GM12801 (cell line): ENCODE results near the gene REV3L.

Source experiments
- TF ChIP-seq, protein P1 (sequence below): IDR thresholded peaks from one replicate; pipeline ENCODE4 v1.5.1; 2011; ENCODE audit warnings: control low read depth; ENCODE audit not compliant: insufficient read length; ENCODE audit errors: extremely low read depth

Gene REV3L

DNA sequence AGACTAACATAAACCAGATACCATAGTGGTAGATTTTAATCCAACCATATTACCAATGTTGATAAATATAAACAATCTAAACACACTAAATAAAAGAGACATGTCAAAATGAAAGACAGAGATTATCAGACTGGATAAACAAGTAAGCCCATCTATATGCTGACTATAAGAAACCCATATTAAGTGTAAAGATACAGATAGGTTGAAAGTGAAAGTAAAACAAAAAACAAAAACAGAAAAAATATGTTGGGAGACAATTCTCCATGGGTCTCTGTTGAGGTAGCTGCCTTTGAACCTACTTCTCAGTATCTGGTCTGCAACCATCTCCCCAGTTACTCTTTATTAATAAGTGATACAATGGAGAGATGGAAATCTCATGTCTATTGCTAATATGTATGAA lies 21.2 kb downstream of the REV3L start:
- TF ChIP-seq, protein P1, sequence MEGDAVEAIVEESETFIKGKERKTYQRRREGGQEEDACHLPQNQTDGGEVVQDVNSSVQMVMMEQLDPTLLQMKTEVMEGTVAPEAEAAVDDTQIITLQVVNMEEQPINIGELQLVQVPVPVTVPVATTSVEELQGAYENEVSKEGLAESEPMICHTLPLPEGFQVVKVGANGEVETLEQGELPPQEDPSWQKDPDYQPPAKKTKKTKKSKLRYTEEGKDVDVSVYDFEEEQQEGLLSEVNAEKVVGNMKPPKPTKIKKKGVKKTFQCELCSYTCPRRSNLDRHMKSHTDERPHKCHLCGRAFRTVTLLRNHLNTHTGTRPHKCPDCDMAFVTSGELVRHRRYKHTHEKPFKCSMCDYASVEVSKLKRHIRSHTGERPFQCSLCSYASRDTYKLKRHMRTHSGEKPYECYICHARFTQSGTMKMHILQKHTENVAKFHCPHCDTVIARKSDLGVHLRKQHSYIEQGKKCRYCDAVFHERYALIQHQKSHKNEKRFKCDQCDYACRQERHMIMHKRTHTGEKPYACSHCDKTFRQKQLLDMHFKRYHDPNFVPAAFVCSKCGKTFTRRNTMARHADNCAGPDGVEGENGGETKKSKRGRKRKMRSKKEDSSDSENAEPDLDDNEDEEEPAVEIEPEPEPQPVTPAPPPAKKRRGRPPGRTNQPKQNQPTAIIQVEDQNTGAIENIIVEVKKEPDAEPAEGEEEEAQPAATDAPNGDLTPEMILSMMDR: no peak

DNA sequence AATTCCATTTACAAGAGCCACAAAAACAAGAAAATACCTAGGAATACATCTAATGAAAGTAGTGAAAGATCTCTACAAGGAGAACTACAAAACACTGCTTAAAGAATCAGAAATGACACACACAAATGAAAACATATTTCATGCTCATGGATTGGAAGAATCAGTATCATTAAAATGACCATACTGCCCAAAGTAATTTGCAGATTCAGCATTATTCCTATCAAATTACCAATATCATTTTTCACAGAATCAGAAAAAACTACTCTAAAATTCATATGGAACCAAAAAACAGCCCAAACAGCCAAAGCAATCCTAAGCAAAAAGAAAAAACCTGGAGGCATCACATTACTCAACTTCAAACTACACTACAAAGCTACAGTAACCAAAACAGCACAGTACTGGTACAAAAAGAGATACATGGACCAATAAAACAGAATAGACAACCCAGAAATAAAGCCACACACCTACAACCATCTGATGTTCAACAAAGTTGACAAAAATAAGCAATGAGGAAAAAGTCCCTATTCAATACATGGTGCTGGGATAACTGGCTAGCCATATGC lies 24.3 kb downstream of the REV3L start:
- TF ChIP-seq, protein P1: no peak

DNA sequence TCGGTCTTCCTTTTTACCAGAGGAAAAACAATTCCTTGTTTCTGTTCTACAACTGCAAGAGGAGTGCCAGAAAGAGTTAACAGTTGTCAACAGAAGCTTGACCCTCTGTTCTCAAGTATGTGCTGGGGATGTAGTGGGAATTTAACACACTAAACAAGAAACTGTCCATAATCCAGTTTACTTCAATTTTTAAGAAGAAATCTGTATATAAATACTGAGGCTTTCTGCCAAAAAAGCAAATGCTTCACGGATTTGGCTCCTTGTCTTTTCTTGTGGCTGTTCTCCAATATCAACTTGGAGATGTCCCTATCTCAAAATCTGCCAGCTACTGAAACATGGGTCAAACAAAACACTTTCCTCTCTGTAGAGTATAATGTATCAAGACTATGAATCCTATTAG lies 26.8 kb downstream of the REV3L start:
- TF ChIP-seq, protein P1: no peak

DNA sequence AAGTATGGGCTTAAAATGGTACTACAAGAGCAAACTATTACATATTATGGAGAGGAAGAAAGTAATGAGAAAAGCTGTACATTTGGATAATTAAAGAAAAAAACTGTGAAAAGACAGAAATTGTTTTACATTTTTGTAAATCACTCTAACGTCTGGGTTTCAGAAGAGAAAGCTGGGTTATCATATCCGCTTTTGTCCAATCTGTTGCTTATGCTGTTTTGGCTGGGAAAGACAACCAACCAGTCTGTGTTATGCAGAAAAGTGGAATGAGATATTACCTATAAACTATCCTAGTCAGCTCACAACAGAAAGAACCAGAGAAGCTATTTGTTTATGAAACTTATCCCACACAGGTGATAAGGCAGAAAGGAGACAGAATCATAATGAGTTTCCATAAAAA lies 32.4 kb downstream of the REV3L start:
- TF ChIP-seq, protein P1: no peak

DNA sequence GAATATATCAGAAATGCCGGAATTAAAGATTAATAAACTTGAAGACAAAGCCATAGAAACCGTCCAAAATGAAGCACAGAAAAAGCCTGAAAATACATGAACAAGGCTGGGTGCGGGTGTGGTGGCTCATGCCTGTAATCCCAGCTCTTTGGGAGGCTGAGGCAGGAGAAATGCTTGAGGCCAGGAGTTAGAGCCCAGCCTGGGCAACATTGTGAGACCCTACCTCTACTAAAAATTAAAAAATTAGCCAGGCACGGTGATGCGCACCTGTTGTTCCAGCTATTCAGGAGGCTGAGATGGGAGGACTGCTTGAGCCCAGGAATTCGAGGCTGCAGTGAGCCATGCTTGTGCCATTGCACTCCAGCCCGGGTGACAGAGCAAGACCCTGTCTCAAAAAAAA lies 32.9 kb downstream of the REV3L start:
- TF ChIP-seq, protein P1: no peak

DNA sequence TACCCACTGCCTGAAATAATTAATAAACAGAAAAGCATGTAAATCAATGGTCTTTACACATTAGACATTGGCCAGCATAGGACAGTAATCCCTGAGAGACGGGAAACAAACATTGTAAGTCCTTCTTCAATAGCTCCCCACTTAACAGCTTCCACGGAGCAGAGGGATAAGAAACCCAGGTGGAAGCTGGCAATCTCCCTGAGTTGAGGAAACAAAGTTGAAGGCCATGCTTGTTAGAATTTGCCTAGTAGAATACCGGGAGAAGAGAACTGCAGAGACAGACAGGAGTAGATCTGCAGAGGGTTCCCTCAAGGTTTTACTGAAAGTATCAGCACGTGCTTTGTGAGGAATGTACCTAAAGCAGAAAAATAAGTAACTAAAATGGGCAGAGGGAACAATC lies 33.9 kb downstream of the REV3L start:
- TF ChIP-seq, protein P1: no peak

DNA sequence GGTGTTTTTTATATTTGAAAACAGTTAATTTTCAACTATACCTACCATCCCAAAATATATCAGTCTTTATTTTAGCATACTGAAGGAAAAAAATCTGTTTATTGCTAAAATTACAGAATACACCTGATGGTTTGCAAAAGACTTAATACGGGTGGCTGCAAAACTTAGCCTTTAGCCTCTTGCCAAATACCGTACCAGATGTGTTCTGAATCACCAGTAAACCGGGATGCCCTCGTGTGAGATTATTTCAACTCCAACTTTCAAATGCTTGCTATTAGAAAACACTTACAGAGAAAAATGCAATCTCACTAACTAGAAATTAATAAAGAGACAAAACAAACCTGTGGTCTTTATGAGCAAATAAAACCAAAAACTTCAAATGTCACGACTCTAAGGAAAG lies 36.0 kb downstream of the REV3L start:
- TF ChIP-seq, protein P1: no peak
